PC-3 (cell line): Measurements from ENCODE around the gene NAIF1. TPM values are rescaled to one million over a fixed set of nuclear protein-coding genes. Genes with fewer than 3 reads are reported as not detected.
A peak's percentile ranks its signal among the peaks of the same experiment; 100 is the strongest.

ENCODE experiments used
- ATAC-seq: fragments of 200-7000 bp; cut with Tn5 transposase; 2 replicates; pipeline ENCODE4 v1.9.1; 2020; ENCODE audit warnings: mild to moderate bottlenecking, moderate library complexity
- BruUV-seq: library from RNA; stranded (reverse); fragments of 400-500 nt; replicated peaks from 2 replicates; lab custom pipeline; 2021; lab: Mats Ljungman, UMichigan
- CTCF ChIA-PET: fragments of 300-600 bp; sonication (Branson Sonifier 250); formaldehyde crosslinking; loops from one replicate; lab custom pipeline; 2022; ENCODE audit warnings: antibody characterized with exemption; lab: Charles Lee
- POLR2A ChIA-PET: fragments of 300-600 bp; sonication (Branson Sonifier 250); formaldehyde crosslinking; loops from one replicate; lab custom pipeline; 2022; ENCODE audit warnings: antibody characterized with exemption; ENCODE audit not compliant: unreplicated experiment; lab: Charles Lee
- DNase-seq: peaks from one replicate; pipeline ENCODE4 v3.0.0-alpha.2; 2015
- H2AFZ ChIP-seq: fragments of 300-600 bp; sonication (generic); 2 replicates; pipeline ENCODE4 v1.6.0; 2016; ENCODE audit warnings: antibody characterized with exemption, low read length
- H3F3A ChIP-seq: fragments of 300-600 bp; sonication (generic); one replicate; pipeline ENCODE4 v1.6.0; 2017; ENCODE audit warnings: antibody characterized with exemption, low read length, control low read depth, mild to moderate bottlenecking; ENCODE audit not compliant: unreplicated experiment
- H3K27ac ChIP-seq: fragments of 300-600 bp; sonication (generic); 2 replicates; pipeline ENCODE4 v1.5.1; 2016; ENCODE audit warnings: mild to moderate bottlenecking, low read length
- H3K27me3 ChIP-seq: fragments of 300-600 bp; sonication (generic); 2 replicates; pipeline ENCODE4 v1.6.1; 2016; ENCODE audit warnings: low read length, mixed read lengths
- H3K36me3 ChIP-seq: fragments of 300-600 bp; sonication (generic); 2 replicates; pipeline ENCODE4 v1.6.1; 2016; ENCODE audit warnings: low read depth, mixed run types, low read length, mixed read lengths
- H3K4me1 ChIP-seq: fragments of 300-600 bp; sonication (generic); 2 replicates; pipeline ENCODE4 v1.5.1; 2016; ENCODE audit warnings: low read length; ENCODE audit not compliant: insufficient read depth
- H3K4me2 ChIP-seq: fragments of 300-600 bp; sonication (generic); 2 replicates; pipeline ENCODE4 v1.6.0; 2016; ENCODE audit warnings: low read length
- H3K4me3 ChIP-seq: fragments of 300-600 bp; sonication (generic); 2 replicates; pipeline ENCODE4 v1.5.1; 2016; ENCODE audit warnings: mild to moderate bottlenecking, low read length, mixed read lengths
- H3K79me2 ChIP-seq: fragments of 300-600 bp; sonication (generic); 2 replicates; pipeline ENCODE4 v1.6.1; 2017; ENCODE audit warnings: low read length, mixed read lengths
- H3K9ac ChIP-seq: fragments of 300-600 bp; sonication (generic); 2 replicates; pipeline ENCODE4 v1.6.0; 2016; ENCODE audit warnings: mild to moderate bottlenecking, low read length
- H3K9me2 ChIP-seq: fragments of 300-600 bp; sonication (generic); replicated peaks from 2 replicates; pipeline ENCODE4 v1.6.1; 2016; ENCODE audit warnings: mixed run types, low read length, mixed read lengths
- H3K9me3 ChIP-seq: fragments of 300-600 bp; sonication (generic); 2 replicates; pipeline ENCODE4 v1.6.1; 2016; ENCODE audit warnings: low read length, mixed read lengths
- H4K20me1 ChIP-seq: fragments of 300-600 bp; sonication (generic); 2 replicates; pipeline ENCODE4 v1.6.1; 2016; ENCODE audit warnings: low read length, mixed read lengths
- CTCF ChIP-seq: fragments of 300-600 bp; sonication (generic); conservative IDR thresholded peaks from 2 replicates; pipeline ENCODE4 v1.5.1; 2017; ENCODE audit warnings: antibody characterized with exemption, low read depth, mild to moderate bottlenecking, low read length
- EZH2 ChIP-seq: fragments of 300-600 bp; sonication (generic); IDR thresholded peaks from one replicate; pipeline ENCODE4 v1.6.1; 2017; ENCODE audit warnings: antibody characterized with exemption, mild to moderate bottlenecking, low read length; ENCODE audit not compliant: unreplicated experiment
- EZH2phosphoT487 ChIP-seq: fragments of 300-600 bp; sonication (generic); IDR thresholded peaks from 2 replicates; pipeline ENCODE4 v1.6.1; 2018; ENCODE audit warnings: mild to moderate bottlenecking, antibody characterized with exemption, low read length, borderline replicate concordance
- intact Hi-C: fragments of 100-400 bp; cut with micrococcal nuclease; formaldehyde crosslinking; loops from 2 replicates; pipeline ENCODE4 v1.9.0; 2023
- total RNA-seq: library from RNA; depleted of rRNA; stranded (reverse); fragments of >200 nt; gene quantifications from 2 replicates; pipeline ENCODE4 v1.2.3, GENCODE V29; 2014

Gene NAIF1
- total RNA-seq, 1 experiment from 2014 or later, result 8.4 TPM

GRCh38 chr9:128101231-128101661, 34.1 kb upstream of the NAIF1 start:
- Histone ChIP-seq H3K27ac (no peak overlapping the region), H3F3A (no peaks in the 10 kb centered on the region), H3K4me3 (no peak overlapping the region), H3K9me3 (no peaks in the 10 kb centered on the region), H3K9me2 (no peaks in the 10 kb centered on the region), H2AFZ (no peak overlapping the region), H3K36me3 (peaks cover 19% of the 10 kb centered on the region; the same call in 1 of the 2 replicates), H3K79me2 (peaks cover 43% of the 10 kb centered on the region), H3K4me1 (peaks cover 24% of the 10 kb centered on the region), H3K4me2 (no peak overlapping the region), H3K9ac (no peak overlapping the region), H3K27me3 (no peaks in the 10 kb centered on the region), H4K20me1 (peaks cover 19% of the 10 kb centered on the region)
- ChIA-PET POLR2A (no interaction called here), CTCF (no interaction called here)
- ATAC-seq (no peak), DNase-seq (no peak)
- BruUV-seq, result no TSS peak
- TF ChIP-seq EZH2phosphoT487 (no peak), EZH2 (no peak), CTCF (no peak)
- intact Hi-C loops, result no loop called here

- no peak for DNase-seq
- H3K4me1 ChIP-seq, result peaks cover 25% of the 10 kb centered on the region
- no peaks in the 10 kb centered on the region for H3F3A ChIP-seq
- no peak overlapping the region for H3K4me2 ChIP-seq
- CTCF ChIA-PET, result no interaction called here
- H3K9ac ChIP-seq, result no peak overlapping the region
- POLR2A ChIA-PET, result interaction anchor here (0.7 kb wide), 1 partner anchor 109 kb away, joined by 7 read pairs; no protein-coding TSS in a partner anchor
- BruUV-seq, result no TSS peak
- H2AFZ ChIP-seq, result no peak overlapping the region
- no peaks in the 10 kb centered on the region for H3K9me3 ChIP-seq
- peaks cover 19% of the 10 kb centered on the region for H4K20me1 ChIP-seq
- no peak overlapping the region for H3K4me3 ChIP-seq
- H3K79me2 ChIP-seq, result peaks cover 49% of the 10 kb centered on the region
- H3K36me3 ChIP-seq, result peaks cover 19% of the 10 kb centered on the region; the same call in 1 of the 2 replicates
- no peak overlapping the region for H3K27ac ChIP-seq
- TF ChIP-seq EZH2, result no peak
- TF ChIP-seq CTCF, result no peak
- no peak for TF ChIP-seq EZH2phosphoT487
- no peaks in the 10 kb centered on the region for H3K9me2 ChIP-seq
- no peak for ATAC-seq
- H3K27me3 ChIP-seq, result no peaks in the 10 kb centered on the region
- intact Hi-C loops, result no loop called here
These were observed 33.5 kb upstream of the NAIF1 start for GRCh38 chr9:128100581-128100980.

GRCh38 chr9:128099932-128100491, 32.9 kb upstream of the NAIF1 start:
- intact Hi-C loops, result no loop called here
- H4K20me1 ChIP-seq, result peaks cover 19% of the 10 kb centered on the region
- peak overlapping the region; percentile 82 for H3K4me3 ChIP-seq
- H3K27ac ChIP-seq, result no peak overlapping the region
- H3K9ac ChIP-seq, result no peak overlapping the region
- TF ChIP-seq EZH2 (no peak), EZH2phosphoT487 (no peak), CTCF (no peak)
- ChIA-PET POLR2A (interaction anchor here (0.7 kb wide), 1 partner anchor 109 kb away, joined by 7 read pairs; no protein-coding TSS in a partner anchor), CTCF (no interaction called here)
- peaks cover 19% of the 10 kb centered on the region; the same call in 1 of the 2 replicates for H3K36me3 ChIP-seq
- no peaks in the 10 kb centered on the region for H3K9me3 ChIP-seq
- H3F3A ChIP-seq, result peaks cover 1% of the 10 kb centered on the region
- DNase-seq, result no peak
- H3K27me3 ChIP-seq, result no peaks in the 10 kb centered on the region
- no peak overlapping the region for H2AFZ ChIP-seq
- H3K9me2 ChIP-seq, result no peaks in the 10 kb centered on the region
- no peak for ATAC-seq
- peaks cover 55% of the 10 kb centered on the region for H3K79me2 ChIP-seq
- peak overlapping the region; percentile 88 for H3K4me2 ChIP-seq
- peaks cover 30% of the 10 kb centered on the region for H3K4me1 ChIP-seq
- no TSS peak for BruUV-seq
